PC-3 (cell line): ENCODE data around the gene OSBPL2. TPM values are rescaled to one million over a fixed set of nuclear protein-coding genes. Genes with fewer than 3 reads are reported as not detected.

Experiments
- ATAC-seq: fragments of 200-7000 bp; cut with Tn5 transposase; 2 replicates; pipeline ENCODE4 v1.9.1; 2020; ENCODE audit warnings: mild to moderate bottlenecking, moderate library complexity
- BruUV-seq: library from RNA; stranded (reverse); fragments of 400-500 nt; replicated peaks from 2 replicates; lab custom pipeline; 2021; lab: Mats Ljungman, UMichigan
- CTCF ChIA-PET: fragments of 300-600 bp; sonication (Branson Sonifier 250); formaldehyde crosslinking; loops from one replicate; lab custom pipeline; 2022; ENCODE audit warnings: antibody characterized with exemption; lab: Charles Lee
- POLR2A ChIA-PET: fragments of 300-600 bp; sonication (Branson Sonifier 250); formaldehyde crosslinking; loops from one replicate; lab custom pipeline; 2022; ENCODE audit warnings: antibody characterized with exemption; ENCODE audit not compliant: unreplicated experiment; lab: Charles Lee
- DNase-seq: peaks from one replicate; pipeline ENCODE4 v3.0.0-alpha.2; 2015
- H2AFZ ChIP-seq: fragments of 300-600 bp; sonication (generic); 2 replicates; pipeline ENCODE4 v1.6.0; 2016; ENCODE audit warnings: antibody characterized with exemption, low read length
- H3F3A ChIP-seq: fragments of 300-600 bp; sonication (generic); one replicate; pipeline ENCODE4 v1.6.0; 2017; ENCODE audit warnings: antibody characterized with exemption, low read length, control low read depth, mild to moderate bottlenecking; ENCODE audit not compliant: unreplicated experiment
- H3K27ac ChIP-seq: fragments of 300-600 bp; sonication (generic); 2 replicates; pipeline ENCODE4 v1.5.1; 2016; ENCODE audit warnings: mild to moderate bottlenecking, low read length
- H3K27me3 ChIP-seq: fragments of 300-600 bp; sonication (generic); 2 replicates; pipeline ENCODE4 v1.6.1; 2016; ENCODE audit warnings: low read length, mixed read lengths
- H3K36me3 ChIP-seq: fragments of 300-600 bp; sonication (generic); 2 replicates; pipeline ENCODE4 v1.6.1; 2016; ENCODE audit warnings: low read depth, mixed run types, low read length, mixed read lengths
- H3K4me1 ChIP-seq: fragments of 300-600 bp; sonication (generic); 2 replicates; pipeline ENCODE4 v1.5.1; 2016; ENCODE audit warnings: low read length; ENCODE audit not compliant: insufficient read depth
- H3K4me2 ChIP-seq: fragments of 300-600 bp; sonication (generic); 2 replicates; pipeline ENCODE4 v1.6.0; 2016; ENCODE audit warnings: low read length
- H3K4me3 ChIP-seq: fragments of 300-600 bp; sonication (generic); 2 replicates; pipeline ENCODE4 v1.5.1; 2016; ENCODE audit warnings: mild to moderate bottlenecking, low read length, mixed read lengths
- H3K79me2 ChIP-seq: fragments of 300-600 bp; sonication (generic); 2 replicates; pipeline ENCODE4 v1.6.1; 2017; ENCODE audit warnings: low read length, mixed read lengths
- H3K9ac ChIP-seq: fragments of 300-600 bp; sonication (generic); 2 replicates; pipeline ENCODE4 v1.6.0; 2016; ENCODE audit warnings: mild to moderate bottlenecking, low read length
- H3K9me2 ChIP-seq: fragments of 300-600 bp; sonication (generic); replicated peaks from 2 replicates; pipeline ENCODE4 v1.6.1; 2016; ENCODE audit warnings: mixed run types, low read length, mixed read lengths
- H3K9me3 ChIP-seq: fragments of 300-600 bp; sonication (generic); 2 replicates; pipeline ENCODE4 v1.6.1; 2016; ENCODE audit warnings: low read length, mixed read lengths
- H4K20me1 ChIP-seq: fragments of 300-600 bp; sonication (generic); 2 replicates; pipeline ENCODE4 v1.6.1; 2016; ENCODE audit warnings: low read length, mixed read lengths
- EZH2 ChIP-seq: fragments of 300-600 bp; sonication (generic); IDR thresholded peaks from one replicate; pipeline ENCODE4 v1.6.1; 2017; ENCODE audit warnings: antibody characterized with exemption, mild to moderate bottlenecking, low read length; ENCODE audit not compliant: unreplicated experiment
- EZH2phosphoT487 ChIP-seq: fragments of 300-600 bp; sonication (generic); IDR thresholded peaks from 2 replicates; pipeline ENCODE4 v1.6.1; 2018; ENCODE audit warnings: mild to moderate bottlenecking, antibody characterized with exemption, low read length, borderline replicate concordance
- intact Hi-C: fragments of 100-400 bp; cut with micrococcal nuclease; formaldehyde crosslinking; loops from 2 replicates; pipeline ENCODE4 v1.9.0; 2023
- microRNA-seq: library from miRNA; unstranded; fragments of <30 nt; microRNA quantifications from one replicate; pipeline ENCODE4 v1.1.0, GENCODE V29; 2020; ENCODE audit not compliant: unreplicated experiment
- total RNA-seq: library from RNA; depleted of rRNA; stranded (reverse); fragments of >200 nt; gene quantifications from 2 replicates; pipeline ENCODE4 v1.2.3, GENCODE V29; 2014; rRNA removed
- TF ChIP-seq, protein P1 (sequence below): fragments of 300-600 bp; sonication (generic); conservative IDR thresholded peaks from 2 replicates; pipeline ENCODE4 v1.5.1; 2017; ENCODE audit warnings: antibody characterized with exemption, low read depth, mild to moderate bottlenecking, low read length

Gene OSBPL2
- total RNA-seq, 1 experiment from 2014 or later, result 39.7 TPM

DNA sequence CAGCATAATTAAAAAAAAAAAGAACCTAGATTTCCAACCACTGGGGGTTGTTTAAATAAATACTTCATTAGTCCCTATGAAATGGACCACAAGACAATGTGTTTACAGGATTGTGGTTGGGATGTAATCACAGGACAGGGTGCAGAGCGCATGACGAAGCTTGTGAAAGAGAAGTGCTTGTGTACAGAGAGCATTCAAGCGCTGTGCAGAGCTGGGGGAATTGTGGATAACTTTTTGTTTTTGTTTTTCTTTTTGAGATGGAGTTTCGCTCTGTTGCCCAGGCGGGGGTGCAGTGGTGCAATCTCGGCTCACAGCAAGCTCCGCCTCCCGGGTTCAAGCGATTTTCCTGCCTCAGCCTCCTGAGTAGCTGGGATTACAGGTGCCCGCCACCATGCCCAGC, 106.5 kb downstream of the OSBPL2 start:
- no TSS peak for BruUV-seq
- intact Hi-C loops, result no loop called here
- TF ChIP-seq, protein P1, sequence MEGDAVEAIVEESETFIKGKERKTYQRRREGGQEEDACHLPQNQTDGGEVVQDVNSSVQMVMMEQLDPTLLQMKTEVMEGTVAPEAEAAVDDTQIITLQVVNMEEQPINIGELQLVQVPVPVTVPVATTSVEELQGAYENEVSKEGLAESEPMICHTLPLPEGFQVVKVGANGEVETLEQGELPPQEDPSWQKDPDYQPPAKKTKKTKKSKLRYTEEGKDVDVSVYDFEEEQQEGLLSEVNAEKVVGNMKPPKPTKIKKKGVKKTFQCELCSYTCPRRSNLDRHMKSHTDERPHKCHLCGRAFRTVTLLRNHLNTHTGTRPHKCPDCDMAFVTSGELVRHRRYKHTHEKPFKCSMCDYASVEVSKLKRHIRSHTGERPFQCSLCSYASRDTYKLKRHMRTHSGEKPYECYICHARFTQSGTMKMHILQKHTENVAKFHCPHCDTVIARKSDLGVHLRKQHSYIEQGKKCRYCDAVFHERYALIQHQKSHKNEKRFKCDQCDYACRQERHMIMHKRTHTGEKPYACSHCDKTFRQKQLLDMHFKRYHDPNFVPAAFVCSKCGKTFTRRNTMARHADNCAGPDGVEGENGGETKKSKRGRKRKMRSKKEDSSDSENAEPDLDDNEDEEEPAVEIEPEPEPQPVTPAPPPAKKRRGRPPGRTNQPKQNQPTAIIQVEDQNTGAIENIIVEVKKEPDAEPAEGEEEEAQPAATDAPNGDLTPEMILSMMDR, result no peak
- TF ChIP-seq EZH2phosphoT487 (no peak), EZH2 (no peak)

More for the DNA sequence above, 106.5 kb downstream of the OSBPL2 start:
- no peak overlapping the region for H3K27ac ChIP-seq
- peaks cover 10% of the 10 kb centered on the region; the same call in 1 of the 2 replicates for H3K79me2 ChIP-seq
- POLR2A ChIA-PET, result interaction anchor here (0.6 kb wide), 1 partner anchor 12 kb away, joined by 3 read pairs; no protein-coding TSS in a partner anchor
- no peak overlapping the region for H3K4me2 ChIP-seq
- no peaks in the 10 kb centered on the region for H3K9me2 ChIP-seq
- no peaks in the 10 kb centered on the region for H4K20me1 ChIP-seq
- no peaks in the 10 kb centered on the region for H3K9me3 ChIP-seq
- no peak overlapping the region for H2AFZ ChIP-seq
- CTCF ChIA-PET, result no interaction called here
- ATAC-seq (no peak), DNase-seq (no peak)
- H3K27me3 ChIP-seq, result no peaks in the 10 kb centered on the region
- no peaks in the 10 kb centered on the region for H3F3A ChIP-seq
- peaks cover 1% of the 10 kb centered on the region for H3K4me1 ChIP-seq
- H3K4me3 ChIP-seq, result no peak overlapping the region
- H3K36me3 ChIP-seq, result peaks cover 67% of the 10 kb centered on the region
- H3K9ac ChIP-seq, result no peak overlapping the region

Small RNA genes within 50 kb of the gene (microRNA-seq; reads per million reads assigned to microRNA genes)
- gene MIR4758, result 16.5 reads per million, percentile 42 among the genes with 10 or more reads in this experiment

Other genes starting within 250 kb of the OSBPL2 start
- gene TAF4, start 172.6 kb upstream of the OSBPL2 start, total RNA-seq, result 9.6 and 15.1 TPM in 2 replicates
- 50.1 and 51.8 TPM in 2 replicates for gene LSM14B, start 116.0 kb upstream of the OSBPL2 start, total RNA-seq
- gene PSMA7, start 95.1 kb upstream of the OSBPL2 start, total RNA-seq, result 751 and 808 TPM in 2 replicates
- 17.9 and 19.1 TPM in 2 replicates for gene SS18L1, start 94.8 kb upstream of the OSBPL2 start, total RNA-seq
- 33.9 and 40.5 TPM in 2 replicates for gene MTG2, start 55.5 kb upstream of the OSBPL2 start, total RNA-seq
- not detected in 2 replicates for gene HRH3, start 18.2 kb upstream of the OSBPL2 start, total RNA-seq
- gene ADRM1, start 64.5 kb downstream of the OSBPL2 start, total RNA-seq, result 374 and 487 TPM in 2 replicates
- gene LAMA5, start 128.8 kb downstream of the OSBPL2 start, total RNA-seq, result 196 and 308 TPM in 2 replicates
- 1,250 and 1,945 TPM in 2 replicates for gene RPS21, start 148.6 kb downstream of the OSBPL2 start, total RNA-seq
- 12.4 and 13.5 TPM in 2 replicates for gene CABLES2, start 168.8 kb downstream of the OSBPL2 start, total RNA-seq
- 9.3 and 9.4 TPM in 2 replicates for gene RBBP8NL, start 189.0 kb downstream of the OSBPL2 start, total RNA-seq
- gene GATA5, start 237.5 kb downstream of the OSBPL2 start, total RNA-seq, result 0.18 and 0.46 TPM in 2 replicates